ENCODE data around the gene FRAT1. TPM values are rescaled to one million over a fixed set of nuclear protein-coding genes. Genes with fewer than 3 reads are reported as not detected.

Gene FRAT1
- polyA plus RNA-seq, 1 donor (not counting 4 experiments of a cell fraction or from before 2014, with no cell fraction given) = 0.34 TPM

DNA sequence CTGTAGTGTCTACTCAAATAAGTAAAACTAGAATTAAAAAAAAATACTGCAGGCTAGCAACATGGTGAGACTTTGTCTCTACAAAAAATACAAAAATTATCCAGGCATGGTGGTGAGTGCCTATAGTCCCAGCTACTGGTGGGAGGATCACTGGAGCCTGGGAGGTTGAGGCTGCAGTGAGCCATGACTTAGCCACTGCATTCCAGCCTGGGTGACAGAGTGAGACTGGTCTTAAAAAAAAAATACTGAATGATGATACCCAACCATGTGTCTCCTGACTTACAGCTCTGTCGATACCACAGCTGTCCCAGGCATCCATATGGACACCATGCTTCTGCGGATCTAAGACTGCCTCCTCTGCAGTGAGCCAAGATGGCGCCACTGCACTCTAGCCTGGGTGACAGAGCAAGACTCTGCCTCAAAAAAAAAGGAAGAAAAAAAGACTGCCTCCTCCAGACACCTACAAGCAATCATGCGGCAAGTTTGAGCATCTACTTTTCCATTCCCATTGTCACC lies 7.9 kb upstream of the FRAT1 start:
- H3K4me3 ChIP-seq (ENCODE audit: control insufficient read depth in 2 of 3, extremely low read depth in 1 of 3, insufficient read depth in 2 of 3, low read depth in 1 of 3, low read length in 3 of 3) = no peak overlapping the region
- DNase-seq (ENCODE audit: low read depth, low spot score) (no peak), FAIRE-seq (no peak)
- no peaks in the 10 kb centered on the region for H3K9me1 ChIP-seq (ENCODE audit: control insufficient read depth, extremely low read depth, insufficient read depth, low read length)
- dilution Hi-C loops (cut with MboI; ENCODE audit: extremely low pct_ligation_motif_present, low sequenced_read_pairs) = no loop called here
- no peaks in the 10 kb centered on the region for H3K9me3 ChIP-seq (ENCODE audit: control insufficient read depth, low read depth, low read length)
- H3K9ac ChIP-seq (ENCODE audit: control insufficient read depth, extremely low read depth, insufficient read depth, low read length) = no peak overlapping the region
- no peak overlapping the region for H2AFZ ChIP-seq (ENCODE audit: control insufficient read depth, low read length)
- H3K79me2 ChIP-seq (ENCODE audit: control insufficient read depth, insufficient read depth, low read length) = no peaks in the 10 kb centered on the region
- H3K36me3 ChIP-seq (ENCODE audit: control insufficient read depth in 2 of 2, extremely low read depth in 1 of 2, insufficient read depth in 2 of 2, low read length in 2 of 2) = no peaks in the 10 kb centered on the region
- no peak overlapping the region for H3K27ac ChIP-seq (ENCODE audit: control insufficient read depth, insufficient read depth, low read length)
- no peaks in the 10 kb centered on the region for H3K27me3 ChIP-seq (ENCODE audit: control insufficient read depth, extremely low read depth, insufficient read depth, low read length)
- H3K4me2 ChIP-seq (ENCODE audit: control insufficient read depth, extremely low read depth, insufficient read depth, low read depth, low read length) = no peak overlapping the region
- TF ChIP-seq, protein P1, sequence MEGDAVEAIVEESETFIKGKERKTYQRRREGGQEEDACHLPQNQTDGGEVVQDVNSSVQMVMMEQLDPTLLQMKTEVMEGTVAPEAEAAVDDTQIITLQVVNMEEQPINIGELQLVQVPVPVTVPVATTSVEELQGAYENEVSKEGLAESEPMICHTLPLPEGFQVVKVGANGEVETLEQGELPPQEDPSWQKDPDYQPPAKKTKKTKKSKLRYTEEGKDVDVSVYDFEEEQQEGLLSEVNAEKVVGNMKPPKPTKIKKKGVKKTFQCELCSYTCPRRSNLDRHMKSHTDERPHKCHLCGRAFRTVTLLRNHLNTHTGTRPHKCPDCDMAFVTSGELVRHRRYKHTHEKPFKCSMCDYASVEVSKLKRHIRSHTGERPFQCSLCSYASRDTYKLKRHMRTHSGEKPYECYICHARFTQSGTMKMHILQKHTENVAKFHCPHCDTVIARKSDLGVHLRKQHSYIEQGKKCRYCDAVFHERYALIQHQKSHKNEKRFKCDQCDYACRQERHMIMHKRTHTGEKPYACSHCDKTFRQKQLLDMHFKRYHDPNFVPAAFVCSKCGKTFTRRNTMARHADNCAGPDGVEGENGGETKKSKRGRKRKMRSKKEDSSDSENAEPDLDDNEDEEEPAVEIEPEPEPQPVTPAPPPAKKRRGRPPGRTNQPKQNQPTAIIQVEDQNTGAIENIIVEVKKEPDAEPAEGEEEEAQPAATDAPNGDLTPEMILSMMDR (optimal IDR thresholded peaks at IDR 0.05 in 1 of 3, IDR thresholded peaks at IDR 0.05 in 1 of 3, conservative IDR thresholded peaks at IDR 0.05 in 1 of 3; ENCODE audit: extremely low read depth in 1 of 3, insufficient read depth in 2 of 3, low read length in 3 of 3) = no peak
- no peak for TF ChIP-seq EZH2 (IDR thresholded peaks at IDR 0.05; ENCODE audit: low read length)
- H4K20me1 ChIP-seq (ENCODE audit: control insufficient read depth, extremely low read depth, insufficient read depth, low read length) = no peaks in the 10 kb centered on the region
- H3K4me1 ChIP-seq (ENCODE audit: control insufficient read depth, extremely low read depth, insufficient read depth, low read length) = no peaks in the 10 kb centered on the region

DNA sequence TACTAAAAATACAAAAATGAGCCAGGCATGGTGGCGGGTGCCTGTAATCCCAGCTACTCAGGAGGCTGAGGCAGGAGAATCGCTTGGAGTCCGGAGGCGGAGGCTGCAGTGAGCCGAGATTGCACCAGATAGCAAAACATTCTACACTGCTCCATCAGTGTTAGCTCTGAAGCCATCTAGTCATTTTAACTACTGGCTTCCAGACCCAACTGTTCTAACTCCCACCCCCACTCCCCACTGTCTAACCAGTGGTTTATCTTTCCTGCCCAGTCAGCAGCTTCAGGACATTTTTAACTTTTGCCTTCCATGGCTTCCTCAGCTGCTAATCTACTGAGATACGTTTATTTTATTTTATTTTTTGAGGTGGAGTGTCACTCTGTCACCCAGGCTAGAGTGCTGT lies 6.2 kb upstream of the FRAT1 start:
- Histone ChIP-seq H3K4me2 (ENCODE audit: control insufficient read depth, extremely low read depth, insufficient read depth, low read depth, low read length) (no peak overlapping the region), H3K27ac (ENCODE audit: control insufficient read depth, insufficient read depth, low read length) (no peak overlapping the region), H3K79me2 (ENCODE audit: control insufficient read depth, insufficient read depth, low read length) (no peaks in the 10 kb centered on the region), H4K20me1 (ENCODE audit: control insufficient read depth, extremely low read depth, insufficient read depth, low read length) (no peaks in the 10 kb centered on the region), H2AFZ (ENCODE audit: control insufficient read depth, low read length) (no peak overlapping the region), H3K9me1 (ENCODE audit: control insufficient read depth, extremely low read depth, insufficient read depth, low read length) (no peaks in the 10 kb centered on the region), H3K9me3 (ENCODE audit: control insufficient read depth, low read depth, low read length) (no peaks in the 10 kb centered on the region), H3K4me3 (ENCODE audit: control insufficient read depth in 2 of 3, extremely low read depth in 1 of 3, insufficient read depth in 2 of 3, low read depth in 1 of 3, low read length in 3 of 3) (no peak overlapping the region), H3K27me3 (ENCODE audit: control insufficient read depth, extremely low read depth, insufficient read depth, low read length) (no peaks in the 10 kb centered on the region), H3K4me1 (ENCODE audit: control insufficient read depth, extremely low read depth, insufficient read depth, low read length) (no peaks in the 10 kb centered on the region), H3K36me3 (ENCODE audit: control insufficient read depth in 2 of 2, extremely low read depth in 1 of 2, insufficient read depth in 2 of 2, low read length in 2 of 2) (no peaks in the 10 kb centered on the region), H3K9ac (ENCODE audit: control insufficient read depth, extremely low read depth, insufficient read depth, low read length) (no peak overlapping the region)
- no peak for TF ChIP-seq EZH2 (IDR thresholded peaks at IDR 0.05; ENCODE audit: low read length)
- TF ChIP-seq, protein P1 (optimal IDR thresholded peaks at IDR 0.05 in 1 of 3, IDR thresholded peaks at IDR 0.05 in 1 of 3, conservative IDR thresholded peaks at IDR 0.05 in 1 of 3; ENCODE audit: extremely low read depth in 1 of 3, insufficient read depth in 2 of 3, low read length in 3 of 3) = no peak
- no peak for FAIRE-seq
- dilution Hi-C loops (cut with MboI; ENCODE audit: extremely low pct_ligation_motif_present, low sequenced_read_pairs) = no loop called here
- no peak for DNase-seq (ENCODE audit: low read depth, low spot score)
